ENCODE data around the gene TNFRSF8. TPM values are rescaled to one million over a fixed set of nuclear protein-coding genes. Genes with fewer than 3 reads are reported as not detected.

TNFRSF8 gene
- total RNA-seq, 2 donors from 2014 or later: 0.20 to 0.34 TPM

DNA sequence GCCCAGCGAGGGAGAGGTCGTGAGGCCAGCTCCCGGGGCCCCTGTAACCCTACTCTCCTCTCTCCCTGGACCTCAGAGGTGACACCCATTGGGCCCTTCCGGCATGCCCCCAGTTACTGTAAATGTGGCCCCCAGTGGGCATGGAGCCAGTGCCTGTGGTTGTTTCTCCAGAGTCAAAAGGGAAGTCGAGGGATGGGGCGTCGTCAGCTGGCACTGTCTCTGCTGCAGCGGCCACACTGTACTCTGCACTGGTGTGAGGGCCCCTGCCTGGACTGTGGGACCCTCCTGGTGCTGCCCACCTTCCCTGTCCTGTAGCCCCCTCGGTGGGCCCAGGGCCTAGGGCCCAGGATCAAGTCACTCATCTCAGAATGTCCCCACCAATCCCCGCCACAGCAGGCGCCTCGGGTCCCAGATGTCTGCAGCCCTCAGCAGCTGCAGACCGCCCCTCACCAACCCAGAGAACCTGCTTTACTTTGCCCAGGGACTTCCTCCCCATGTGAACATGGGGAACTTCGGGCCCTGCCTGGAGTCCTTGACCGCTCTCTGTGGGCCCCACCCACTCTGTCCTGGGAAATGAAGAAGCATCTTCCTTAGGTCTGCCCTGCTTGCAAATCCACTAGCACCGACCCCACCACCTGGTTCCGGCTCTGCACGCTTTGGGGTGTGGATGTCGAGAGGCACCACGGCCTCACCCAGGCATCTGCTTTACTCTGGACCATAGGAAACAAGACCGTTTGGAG is 80.0 kb downstream of the TNFRSF8 start:
- Mint-ChIP-seq H3K4me3 (peak overlapping the region; percentile 72), H3K27ac (peak overlapping the region; percentile 94), H3K36me3 (ENCODE audit: low read depth) (no peaks in the 10 kb centered on the region), H3K4me1 (peaks cover 36% of the 10 kb centered on the region), H3K27me3 (no peaks in the 10 kb centered on the region)
- ATAC-seq: peak; percentile 19
- DNase-seq: no peak
- H3K9me3 ChIP-seq (ENCODE audit: control insufficient read depth, low read length, poor library complexity, severe bottlenecking): no peaks in the 10 kb centered on the region

GRCh38 chr1:12143631-12144155 is 80.6 kb downstream of the TNFRSF8 start:
- peaks cover 39% of the 10 kb centered on the region for H3K4me1 Mint-ChIP-seq
- no peak for DNase-seq
- peak overlapping the region; percentile 94 for H3K27ac Mint-ChIP-seq
- H3K9me3 ChIP-seq (ENCODE audit: control insufficient read depth, low read length, poor library complexity, severe bottlenecking): no peaks in the 10 kb centered on the region
- ATAC-seq: peak; percentile 69
- H3K36me3 Mint-ChIP-seq (ENCODE audit: low read depth): no peaks in the 10 kb centered on the region
- H3K27me3 Mint-ChIP-seq: no peaks in the 10 kb centered on the region
- peak overlapping the region; percentile 72 for H3K4me3 Mint-ChIP-seq

DNA sequence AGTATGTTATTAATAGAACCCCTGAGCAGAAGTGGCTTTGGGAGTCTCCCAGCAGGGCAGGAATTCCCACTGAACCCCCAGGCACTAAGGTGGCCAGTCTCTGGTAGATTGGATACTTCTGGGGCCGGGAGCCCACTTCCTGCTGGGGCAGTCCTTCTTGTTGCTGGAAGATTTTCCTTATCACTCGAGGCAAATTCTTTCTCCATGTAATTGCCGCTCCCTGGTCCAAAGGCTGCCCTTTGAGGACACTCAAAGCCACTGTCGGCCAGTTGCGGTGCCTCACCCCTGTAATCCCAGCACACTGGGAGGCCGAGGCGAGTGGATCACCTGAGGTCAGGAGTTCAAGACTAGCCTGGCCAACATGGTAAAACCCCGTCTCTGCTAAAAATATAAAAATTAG is 81.1 kb downstream of the TNFRSF8 start:
- no peak for ATAC-seq
- peaks cover 43% of the 10 kb centered on the region for H3K4me1 Mint-ChIP-seq

DNA sequence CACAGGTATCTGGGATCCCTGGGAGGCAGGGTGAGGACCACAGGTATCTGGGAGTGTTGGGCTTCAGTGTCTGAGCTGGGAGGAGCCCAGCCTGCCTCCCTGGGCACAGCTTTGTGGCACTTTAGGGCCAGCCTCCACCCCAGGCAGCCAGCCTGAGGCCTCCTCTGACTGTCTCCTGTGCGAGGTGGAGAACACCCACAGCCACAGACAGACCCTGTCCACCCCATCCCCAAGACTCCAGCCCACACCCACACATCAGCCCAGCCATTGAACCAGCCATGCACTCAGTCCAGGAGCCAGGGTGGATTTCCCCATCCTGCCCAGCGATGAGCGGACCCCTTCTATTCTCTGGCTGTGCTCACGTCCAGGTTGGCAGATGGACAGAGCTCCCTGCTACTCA is 81.9 kb downstream of the TNFRSF8 start:
- ATAC-seq (no peak), DNase-seq (no peak)
- peaks cover 44% of the 10 kb centered on the region for H3K4me1 Mint-ChIP-seq
- no peak overlapping the region for H3K27ac Mint-ChIP-seq
- H3K27me3 Mint-ChIP-seq: no peaks in the 10 kb centered on the region
- H3K36me3 Mint-ChIP-seq (ENCODE audit: low read depth): no peaks in the 10 kb centered on the region
- H3K4me3 Mint-ChIP-seq: peak overlapping the region; percentile 21
- no peaks in the 10 kb centered on the region for H3K9me3 ChIP-seq (ENCODE audit: control insufficient read depth, low read length, poor library complexity, severe bottlenecking)

More for the DNA sequence above, 81.1 kb downstream of the TNFRSF8 start:
- H3K9me3 ChIP-seq (ENCODE audit: control insufficient read depth, low read length, poor library complexity, severe bottlenecking): no peaks in the 10 kb centered on the region
- Mint-ChIP-seq H3K27me3 (no peaks in the 10 kb centered on the region), H3K27ac (peak overlapping the region; percentile 94), H3K36me3 (ENCODE audit: low read depth) (no peaks in the 10 kb centered on the region), H3K4me3 (no peak overlapping the region)
- DNase-seq: no peak

DNA sequence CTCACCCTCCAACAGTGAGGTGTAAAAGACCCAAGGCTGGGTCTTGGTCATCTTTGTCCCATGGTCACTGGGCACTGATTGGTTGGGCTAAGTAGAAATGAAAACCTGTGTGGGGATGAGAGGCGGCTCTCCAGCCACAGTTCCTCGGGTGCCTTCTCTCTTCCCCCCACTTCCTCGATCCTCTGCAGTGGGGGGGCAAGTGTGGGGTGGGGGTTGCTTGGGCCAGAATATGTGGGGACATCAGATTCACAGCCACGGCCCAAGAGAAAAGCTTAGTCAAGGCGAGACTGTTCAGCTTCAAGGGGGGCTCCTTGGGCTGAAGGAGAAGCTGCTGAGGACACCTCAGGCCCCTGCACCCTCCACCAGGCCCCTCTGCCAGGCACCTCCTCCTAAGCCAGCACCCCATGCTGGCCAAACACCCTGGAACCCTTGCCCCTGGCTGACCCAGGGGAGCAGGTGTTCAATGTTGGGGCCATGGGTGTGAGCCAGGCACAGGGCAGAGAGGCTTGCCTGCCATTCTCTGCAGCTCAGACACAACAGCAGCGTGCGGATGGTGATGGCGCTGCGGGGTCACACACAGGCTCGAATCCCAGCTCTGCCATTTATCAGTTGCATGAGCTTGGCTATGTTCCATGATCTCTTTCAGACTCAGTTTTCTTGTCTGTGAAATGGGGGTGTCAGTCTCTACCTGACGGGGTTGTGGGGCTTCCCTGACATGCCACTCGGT is 82.7 kb downstream of the TNFRSF8 start:
- Mint-ChIP-seq H3K27me3 (no peaks in the 10 kb centered on the region), H3K4me1 (peaks cover 52% of the 10 kb centered on the region), H3K27ac (peak overlapping the region; percentile 96), H3K4me3 (no peak overlapping the region), H3K36me3 (ENCODE audit: low read depth) (no peaks in the 10 kb centered on the region)
- H3K9me3 ChIP-seq (ENCODE audit: control insufficient read depth, low read length, poor library complexity, severe bottlenecking): no peaks in the 10 kb centered on the region
- ATAC-seq: no peak
- DNase-seq: no peak

DNA sequence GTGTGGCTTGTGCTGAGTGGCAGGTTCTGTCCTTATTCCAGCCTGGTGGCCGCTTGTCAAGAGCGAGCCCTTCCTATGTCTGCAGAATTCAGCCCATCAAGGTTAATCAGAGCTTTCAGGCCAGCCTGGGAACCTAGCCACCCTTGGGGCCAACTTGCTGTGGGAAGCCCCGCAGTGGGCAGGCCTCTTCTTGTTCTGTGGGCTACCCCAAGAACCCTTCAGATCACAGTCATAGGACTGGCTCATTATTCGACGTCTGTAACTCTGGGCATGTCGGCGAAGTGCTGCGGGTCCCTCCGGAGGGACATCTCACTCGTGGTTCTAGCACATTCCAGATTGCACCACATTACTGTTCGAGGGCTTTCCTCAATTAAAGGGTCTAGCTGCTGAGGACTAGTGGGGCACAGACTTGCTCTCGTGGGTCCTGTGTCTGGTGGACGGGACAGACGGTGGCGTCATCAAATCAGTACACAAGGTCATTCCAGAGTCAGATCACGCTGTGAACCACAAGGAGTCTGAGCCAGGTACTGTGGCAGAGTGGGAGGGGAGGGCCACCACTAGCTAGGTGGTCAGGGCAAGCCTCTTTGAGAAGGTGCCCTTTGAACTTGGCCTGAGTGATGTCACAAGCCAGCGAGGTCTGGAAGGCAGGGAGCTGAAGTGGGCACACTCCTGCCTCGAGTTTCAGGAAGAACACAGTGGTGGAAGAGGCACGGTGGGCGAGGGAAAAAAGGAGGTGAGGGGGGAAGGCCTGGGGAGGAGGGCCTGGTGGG is 83.4 kb downstream of the TNFRSF8 start:
- DNase-seq (no peak), ATAC-seq (no peak)
- Mint-ChIP-seq H3K4me1 (peaks cover 59% of the 10 kb centered on the region), H3K4me3 (peak overlapping the region; percentile 68), H3K27me3 (no peaks in the 10 kb centered on the region), H3K36me3 (ENCODE audit: low read depth) (no peaks in the 10 kb centered on the region), H3K27ac (peak overlapping the region; percentile 96)
- H3K9me3 ChIP-seq (ENCODE audit: control insufficient read depth, low read length, poor library complexity, severe bottlenecking): no peaks in the 10 kb centered on the region

- Mint-ChIP-seq H3K4me3 (peak overlapping the region; percentile 68), H3K27ac (peak overlapping the region; percentile 96), H3K36me3 (ENCODE audit: low read depth) (no peaks in the 10 kb centered on the region), H3K27me3 (no peaks in the 10 kb centered on the region), H3K4me1 (peaks cover 65% of the 10 kb centered on the region)
- no peak for DNase-seq
- no peaks in the 10 kb centered on the region for H3K9me3 ChIP-seq (ENCODE audit: control insufficient read depth, low read length, poor library complexity, severe bottlenecking)
- no peak for ATAC-seq
Observed at GRCh38 chr1:12147201-12147701, 84.1 kb downstream of the TNFRSF8 start.

GRCh38 chr1:12148160-12148957 is 85.3 kb downstream of the TNFRSF8 start:
- DNase-seq: no peak
- peak overlapping the region; percentile 58 for H3K4me3 Mint-ChIP-seq
- H3K27me3 Mint-ChIP-seq: no peaks in the 10 kb centered on the region
- H3K9me3 ChIP-seq (ENCODE audit: control insufficient read depth, low read length, poor library complexity, severe bottlenecking): no peaks in the 10 kb centered on the region
- peak overlapping the region; percentile 92 for H3K27ac Mint-ChIP-seq
- ATAC-seq: no peak
- peaks cover 68% of the 10 kb centered on the region for H3K4me1 Mint-ChIP-seq
- H3K36me3 Mint-ChIP-seq (ENCODE audit: low read depth): no peaks in the 10 kb centered on the region

DNA sequence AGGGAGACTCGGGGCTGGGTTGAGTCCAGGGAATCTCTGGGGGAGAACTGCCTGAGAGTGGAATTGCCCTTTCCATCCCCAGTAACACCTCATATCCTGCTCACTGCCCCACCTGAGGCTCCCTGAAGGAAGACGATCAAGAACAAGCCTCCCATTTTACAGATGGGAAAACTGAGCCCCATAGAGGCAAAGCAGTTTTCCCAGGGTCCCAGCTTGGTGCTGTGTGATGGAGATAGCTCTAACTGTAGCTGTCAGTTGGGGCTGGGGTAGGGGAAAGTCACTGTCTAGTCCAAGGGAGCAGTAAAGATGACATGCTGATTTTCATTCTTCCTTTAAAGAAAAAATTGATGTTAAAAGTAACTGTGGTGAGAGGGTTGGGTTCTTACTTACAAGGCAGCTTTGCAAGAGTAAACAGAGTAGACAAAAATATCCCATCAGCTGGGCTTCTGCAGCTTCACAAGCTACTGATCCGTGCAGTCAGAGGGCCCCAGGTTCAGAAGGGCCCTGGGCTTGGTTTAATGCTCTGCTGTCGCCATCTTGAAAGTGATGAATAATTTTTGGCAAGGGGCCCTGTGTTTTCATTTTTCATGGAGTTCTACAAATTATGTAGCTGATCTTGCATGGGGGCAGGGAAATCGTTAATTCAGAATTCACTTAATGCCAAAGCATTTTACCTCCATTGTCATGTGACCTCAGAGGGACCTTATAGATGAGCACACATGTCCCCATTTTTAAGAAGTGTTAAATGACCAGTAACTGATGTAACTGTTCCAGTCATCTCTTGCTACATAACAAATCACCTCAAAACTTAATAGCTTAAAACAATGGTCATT is 86.1 kb downstream of the TNFRSF8 start:
- DNase-seq: no peak
- Mint-ChIP-seq H3K27me3 (no peaks in the 10 kb centered on the region), H3K36me3 (ENCODE audit: low read depth) (no peaks in the 10 kb centered on the region), H3K4me1 (peaks cover 64% of the 10 kb centered on the region), H3K4me3 (peak overlapping the region; percentile 56), H3K27ac (peak overlapping the region; percentile 92)
- ATAC-seq: no peak
- no peaks in the 10 kb centered on the region for H3K9me3 ChIP-seq (ENCODE audit: control insufficient read depth, low read length, poor library complexity, severe bottlenecking)

DNA sequence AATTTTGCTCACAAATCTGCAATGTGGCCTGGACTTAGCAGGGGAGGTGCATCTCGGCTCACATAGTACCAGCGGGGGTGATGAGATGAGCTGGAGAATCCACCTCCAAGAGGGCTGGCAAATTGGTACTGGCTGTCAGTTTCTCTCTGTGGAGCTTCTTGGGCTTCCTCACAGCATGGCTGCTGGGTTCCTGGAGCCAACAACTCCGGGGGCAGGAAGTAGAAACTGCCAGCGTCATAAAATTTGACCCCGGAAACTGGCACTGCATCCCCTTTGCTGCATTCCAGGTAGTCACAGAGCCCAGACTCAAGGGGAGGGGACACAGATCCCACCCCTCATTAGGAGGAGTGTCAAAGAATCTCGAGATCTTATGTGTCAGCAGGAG is 86.7 kb downstream of the TNFRSF8 start:
- ATAC-seq (no peak), DNase-seq (no peak)
- H3K9me3 ChIP-seq (ENCODE audit: control insufficient read depth, low read length, poor library complexity, severe bottlenecking): no peaks in the 10 kb centered on the region
- no peaks in the 10 kb centered on the region for H3K36me3 Mint-ChIP-seq (ENCODE audit: low read depth)
- H3K4me3 Mint-ChIP-seq: peak overlapping the region; percentile 83
- H3K4me1 Mint-ChIP-seq: peaks cover 63% of the 10 kb centered on the region
- H3K27ac Mint-ChIP-seq: peak overlapping the region; percentile 92
- H3K27me3 Mint-ChIP-seq: no peaks in the 10 kb centered on the region

DNA sequence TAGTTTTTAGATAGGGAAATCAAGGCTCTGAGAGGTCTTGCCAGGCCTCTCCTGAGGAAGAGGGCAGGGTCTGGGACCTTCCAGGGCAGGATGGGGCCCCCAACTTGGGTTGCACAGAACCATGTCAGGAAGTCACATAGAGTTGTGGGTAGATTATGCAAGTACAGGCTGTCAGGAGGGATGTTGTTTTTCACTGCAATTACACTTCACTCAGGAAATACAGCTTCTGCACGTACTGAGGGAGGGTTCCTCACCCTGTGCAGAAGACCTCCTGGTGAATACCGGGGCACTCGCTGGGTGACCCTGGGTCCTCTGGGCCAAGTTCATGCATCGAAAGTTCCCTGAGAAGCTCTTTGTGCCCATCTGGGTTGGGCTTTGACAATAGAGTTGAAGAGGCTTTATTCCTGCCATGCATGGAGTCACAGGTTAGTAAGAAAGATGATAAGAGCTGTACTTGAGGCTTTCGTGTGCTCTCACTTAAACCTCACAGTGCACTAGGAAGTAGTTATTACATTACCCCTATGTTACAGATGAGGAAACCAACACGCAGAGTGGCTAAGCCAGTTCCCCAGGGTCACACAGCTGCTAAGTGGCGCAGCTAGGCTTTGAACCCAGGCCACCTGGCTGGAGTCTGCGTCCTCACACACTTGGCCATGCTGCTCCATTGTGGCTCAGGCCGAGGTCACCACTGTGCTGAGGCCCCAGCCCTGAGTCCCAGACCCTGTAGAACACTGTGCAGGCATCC is 87.5 kb downstream of the TNFRSF8 start:
- DNase-seq (no peak), ATAC-seq (peak; percentile 78)
- H3K9me3 ChIP-seq (ENCODE audit: control insufficient read depth, low read length, poor library complexity, severe bottlenecking): no peaks in the 10 kb centered on the region
- Mint-ChIP-seq H3K27me3 (no peaks in the 10 kb centered on the region), H3K27ac (peak overlapping the region; percentile 92), H3K4me3 (peak overlapping the region; percentile 83), H3K36me3 (ENCODE audit: low read depth) (peaks cover 3% of the 10 kb centered on the region), H3K4me1 (peaks cover 67% of the 10 kb centered on the region)

Data from T-helper 17 cell (primary cell).